Gastrocnemius medialis (tissue), 4 donors: ENCODE results near the gene LRCH3. TPM values are rescaled to one million over a fixed set of nuclear protein-coding genes. Genes with fewer than 3 reads are reported as not detected.
"Not testable (repeated sequence)": the region's sequence is repeated elsewhere in the genome, so short reads cannot be mapped to it uniquely, and the experiment has no call there.

ENCODE experiments used
- ATAC-seq, 2 donors: fragments of 150-250 bp; one replicate each; pipeline ENCODE4 v1.9.1; 2016
- DNase-seq, 2 donors: peaks; one replicate each; pipeline ENCODE4 v3.0.0-alpha.2; 2019
- H3K27ac ChIP-seq, 4 donors: fragments of 200-600 bp; sonication (generic); 1 replicate in 1 of 4; 2 replicates in 3 of 4; pipeline ENCODE4 v1.5.1; 2016 to 2018; ENCODE audit warnings: mild to moderate bottlenecking in 2 of 4, moderate library complexity in 1 of 4
- H3K27me3 ChIP-seq, 3 donors: fragments of 200-600 bp; sonication (generic) in 2 of 3; 1 replicate in 1 of 3; 2 replicates in 2 of 3; pipeline versions ENCODE4 v1.5.1 to v1.6.0; 2016 to 2019; ENCODE audit warnings: mild to moderate bottlenecking in 1 of 3, moderate library complexity in 1 of 3
- H3K36me3 ChIP-seq, 2 donors: fragments of 200-600 bp; sonication (generic) in 1 of 2; one replicate each; pipeline ENCODE4 v1.5.1; 2017 to 2018
- H3K4me1 ChIP-seq, 2 donors: fragments of 200-600 bp; sonication (generic) in 1 of 2; one replicate each; pipeline ENCODE4 v1.5.1; 2016 to 2017; ENCODE audit warnings: mild to moderate bottlenecking in 2 of 2
- H3K4me3 ChIP-seq, 4 donors: fragments of 200-600 bp; sonication (generic) in 3 of 4; 1 replicate in 1 of 4; 2 replicates in 3 of 4; pipeline ENCODE4 v1.5.1; 2016 to 2019; ENCODE audit warnings: mild to moderate bottlenecking in 2 of 4
- H3K9me3 ChIP-seq, 3 donors: fragments of 200-600 bp; sonication (generic) in 2 of 3; 1 replicate in 1 of 3; 2 replicates in 2 of 3; pipeline ENCODE4 v1.5.1; 2016 to 2019
- POLR2A ChIP-seq, 2 donors: fragments of 450-650 bp; IDR thresholded peaks; one replicate each; pipeline ENCODE4 v1.6.1; 2017; ENCODE audit warnings: antibody characterized with exemption in 2 of 2, mild to moderate bottlenecking in 2 of 2, moderate library complexity in 2 of 2
- in situ Hi-C, 4 donors: fragments of 200-750 bp; cut with MboI; loops; one replicate each; pipeline versions ENCODE4 v1.15.0 to v1.8.0; 2017; ENCODE audit warnings: low sequenced_read_pairs in 4 of 4
- intact Hi-C: fragments of 100-400 bp; cut with DNase I; formaldehyde crosslinking; loops from one replicate; pipeline ENCODE4 v1.15.1; 2023; ENCODE audit warnings: low total_unique reads
- total RNA-seq, 4 donors: library from RNA; depleted of rRNA; stranded (reverse); fragments of >200 nt; gene quantifications; one replicate each; pipeline versions ENCODE4 v1.1.0 to v1.2.3, GENCODE V29; 2016
- TF ChIP-seq, protein P1 (sequence below), 5 experiments: fragments of 450-650 bp in 3 of 5; fragments of 200-600 bp in 2 of 5; sonication (generic) in 2 of 5; IDR thresholded peaks in 4 of 5; conservative IDR thresholded peaks in 1 of 5; 1 replicate in 4 of 5; 2 replicates in 1 of 5; pipeline ENCODE4 v1.5.1; 2016 to 2019; ENCODE audit warnings: antibody characterized with exemption in 5 of 5, mild to moderate bottlenecking in 3 of 5, moderate library complexity in 3 of 5

Gene LRCH3
- total RNA-seq, 4 donors from 2014 or later: 18.0 to 126 (median 26.7) TPM

DNA sequence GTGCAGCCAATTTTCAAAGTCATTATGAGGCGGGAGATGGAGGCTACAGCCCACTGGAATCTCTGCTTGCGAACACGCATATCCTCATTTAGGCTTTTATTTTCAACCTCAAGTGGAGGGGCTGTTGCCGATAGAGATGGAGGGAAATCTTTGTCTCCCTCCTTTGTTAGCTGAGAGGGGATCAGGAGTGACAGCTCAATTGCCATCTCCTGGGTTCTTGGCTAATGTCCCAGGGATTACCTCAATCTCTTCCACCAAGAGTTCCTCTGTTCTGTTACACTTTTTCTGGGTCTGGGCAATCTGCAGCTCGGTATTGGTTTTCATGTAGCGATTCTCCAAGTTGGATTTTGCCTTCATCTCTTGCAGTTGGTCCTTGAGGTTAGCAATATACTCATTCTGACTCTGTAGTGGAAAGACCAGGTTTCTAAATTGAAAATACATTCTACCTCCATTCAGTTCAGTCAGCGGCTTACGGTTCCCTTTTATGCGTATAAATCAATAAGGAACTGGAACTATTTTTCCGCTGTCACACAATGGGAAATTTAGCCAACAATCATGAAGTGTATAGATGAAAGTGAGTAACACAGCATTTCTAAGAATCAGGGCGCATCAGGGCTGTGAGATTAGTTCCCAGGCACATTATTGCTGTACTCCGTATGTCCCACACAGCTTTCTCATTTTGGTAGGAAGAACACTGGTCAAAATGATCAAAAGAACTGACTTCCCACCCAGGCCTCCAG is 122.8 kb downstream of the LRCH3 start:
- no peak for TF ChIP-seq POLR2A (IDR thresholded peaks at IDR 0.05)
- TF ChIP-seq, protein P1, sequence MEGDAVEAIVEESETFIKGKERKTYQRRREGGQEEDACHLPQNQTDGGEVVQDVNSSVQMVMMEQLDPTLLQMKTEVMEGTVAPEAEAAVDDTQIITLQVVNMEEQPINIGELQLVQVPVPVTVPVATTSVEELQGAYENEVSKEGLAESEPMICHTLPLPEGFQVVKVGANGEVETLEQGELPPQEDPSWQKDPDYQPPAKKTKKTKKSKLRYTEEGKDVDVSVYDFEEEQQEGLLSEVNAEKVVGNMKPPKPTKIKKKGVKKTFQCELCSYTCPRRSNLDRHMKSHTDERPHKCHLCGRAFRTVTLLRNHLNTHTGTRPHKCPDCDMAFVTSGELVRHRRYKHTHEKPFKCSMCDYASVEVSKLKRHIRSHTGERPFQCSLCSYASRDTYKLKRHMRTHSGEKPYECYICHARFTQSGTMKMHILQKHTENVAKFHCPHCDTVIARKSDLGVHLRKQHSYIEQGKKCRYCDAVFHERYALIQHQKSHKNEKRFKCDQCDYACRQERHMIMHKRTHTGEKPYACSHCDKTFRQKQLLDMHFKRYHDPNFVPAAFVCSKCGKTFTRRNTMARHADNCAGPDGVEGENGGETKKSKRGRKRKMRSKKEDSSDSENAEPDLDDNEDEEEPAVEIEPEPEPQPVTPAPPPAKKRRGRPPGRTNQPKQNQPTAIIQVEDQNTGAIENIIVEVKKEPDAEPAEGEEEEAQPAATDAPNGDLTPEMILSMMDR (IDR thresholded peaks at IDR 0.05 in 4 of 5, conservative IDR thresholded peaks at IDR 0.05 in 1 of 5): no peak
- H3K27me3 ChIP-seq: no peaks in the 10 kb centered on the region
- H3K27ac ChIP-seq: no peak overlapping the region
- no peaks in the 10 kb centered on the region for H3K9me3 ChIP-seq
- no peak overlapping the region for H3K4me3 ChIP-seq
- no peak for ATAC-seq
- intact Hi-C loops (no loop called here), in situ Hi-C loops (no loop called here)
- DNase-seq: no peak
- no peaks in the 10 kb centered on the region for H3K36me3 ChIP-seq
- H3K4me1 ChIP-seq: no peaks in the 10 kb centered on the region

DNA sequence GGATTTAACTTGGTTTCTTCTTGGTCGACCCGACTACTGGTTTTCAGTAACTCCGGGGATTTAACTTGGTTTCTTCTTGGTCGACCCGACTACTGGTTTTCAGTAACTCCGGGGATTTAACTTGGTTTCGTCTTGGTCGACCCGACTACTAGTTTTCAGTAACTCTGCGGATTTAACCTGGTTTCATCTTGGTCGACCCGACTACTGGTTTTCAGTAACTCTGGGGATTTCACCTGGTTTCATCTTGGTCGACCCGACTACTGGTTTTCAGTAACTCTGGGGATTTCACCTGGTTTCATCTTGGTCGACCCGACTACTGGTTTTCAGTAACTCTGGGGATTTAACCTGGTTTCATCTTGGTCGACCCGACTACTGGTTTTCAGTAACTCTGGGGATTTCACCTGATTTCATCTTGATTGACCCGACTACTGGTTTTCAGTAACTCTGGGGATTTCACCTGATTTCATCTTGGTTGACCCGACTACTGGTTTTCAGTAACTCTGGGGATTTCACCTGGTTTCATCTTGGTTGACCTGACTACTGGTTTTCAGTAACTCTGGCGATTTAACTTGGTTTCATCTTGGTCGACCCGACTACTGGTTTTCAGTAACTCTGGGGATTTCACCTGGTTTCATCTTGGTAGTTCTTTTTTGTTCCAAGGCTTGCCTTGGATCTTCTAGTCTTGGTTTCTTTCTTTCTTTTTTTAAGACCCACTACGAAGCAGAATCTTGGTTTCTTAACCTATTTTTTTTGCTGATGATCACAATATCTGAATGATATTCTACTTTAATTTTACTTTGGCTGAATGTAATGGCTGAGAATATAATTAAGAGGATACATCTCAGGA is 130.6 kb downstream of the LRCH3 start:
- intact Hi-C loops, ATAC-seq: not testable (repeated sequence)

DNA sequence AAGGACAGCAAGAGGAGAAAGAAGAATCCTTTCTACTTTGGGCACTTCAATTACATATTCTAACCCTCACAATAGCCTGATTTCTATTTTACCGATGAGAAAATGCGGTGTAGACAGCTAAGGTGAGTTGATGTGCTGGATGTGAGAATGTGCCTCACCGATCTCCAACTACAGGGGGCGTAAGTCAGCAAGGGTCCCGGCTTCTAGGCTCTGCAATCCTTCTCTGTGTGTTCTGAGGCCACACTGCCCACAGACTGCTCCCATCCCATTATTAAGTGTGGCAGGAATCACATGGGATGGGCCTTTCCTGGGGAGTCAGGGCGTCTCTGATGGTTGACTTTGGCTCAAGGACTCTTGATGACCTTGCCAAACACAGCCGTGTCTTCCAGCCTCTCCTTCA is 135.4 kb downstream of the LRCH3 start:
- no peaks in the 10 kb centered on the region for H3K36me3 ChIP-seq
- in situ Hi-C loops: no loop called here
- no peak overlapping the region for H3K4me3 ChIP-seq

More for the DNA sequence above, 130.6 kb downstream of the LRCH3 start:
- H3K36me3 ChIP-seq, DNase-seq, H3K4me3 ChIP-seq, H3K27ac ChIP-seq, H3K27me3 ChIP-seq, in situ Hi-C loops, H3K9me3 ChIP-seq, H3K4me1 ChIP-seq: not testable (repeated sequence)

DNA sequence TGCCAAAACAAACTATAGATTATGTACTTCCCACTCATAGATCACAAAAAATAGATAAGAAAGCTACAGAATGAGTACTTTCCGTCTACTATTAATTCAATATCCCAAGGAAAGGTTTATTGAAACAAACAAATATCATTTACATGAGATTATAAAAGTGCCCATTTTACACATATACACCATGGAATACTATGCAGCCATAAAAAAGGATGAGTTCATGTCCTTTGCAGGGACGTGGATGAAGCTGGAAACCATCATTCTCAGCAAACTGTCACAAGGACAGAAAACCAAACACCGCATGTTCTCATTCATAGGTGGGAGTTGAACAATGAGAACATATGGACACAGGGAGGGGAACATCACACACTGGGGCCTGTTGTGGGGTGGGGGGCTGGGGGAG is 136.5 kb downstream of the LRCH3 start:
- ATAC-seq, H3K36me3 ChIP-seq, intact Hi-C loops, H3K27ac ChIP-seq, H3K9me3 ChIP-seq, H3K27me3 ChIP-seq, DNase-seq, H3K4me1 ChIP-seq, in situ Hi-C loops, H3K4me3 ChIP-seq: not testable (repeated sequence)

More for the DNA sequence above, 135.4 kb downstream of the LRCH3 start:
- DNase-seq (no peak), ATAC-seq (no peak)
- Histone ChIP-seq H3K9me3 (no peaks in the 10 kb centered on the region), H3K4me1 (no peaks in the 10 kb centered on the region), H3K27ac (no peak overlapping the region), H3K27me3 (no peaks in the 10 kb centered on the region)
- intact Hi-C loops: no loop called here
- TF ChIP-seq POLR2A (IDR thresholded peaks at IDR 0.05): no peak
- TF ChIP-seq, protein P1 (IDR thresholded peaks at IDR 0.05 in 4 of 5, conservative IDR thresholded peaks at IDR 0.05 in 1 of 5): no peak

DNA sequence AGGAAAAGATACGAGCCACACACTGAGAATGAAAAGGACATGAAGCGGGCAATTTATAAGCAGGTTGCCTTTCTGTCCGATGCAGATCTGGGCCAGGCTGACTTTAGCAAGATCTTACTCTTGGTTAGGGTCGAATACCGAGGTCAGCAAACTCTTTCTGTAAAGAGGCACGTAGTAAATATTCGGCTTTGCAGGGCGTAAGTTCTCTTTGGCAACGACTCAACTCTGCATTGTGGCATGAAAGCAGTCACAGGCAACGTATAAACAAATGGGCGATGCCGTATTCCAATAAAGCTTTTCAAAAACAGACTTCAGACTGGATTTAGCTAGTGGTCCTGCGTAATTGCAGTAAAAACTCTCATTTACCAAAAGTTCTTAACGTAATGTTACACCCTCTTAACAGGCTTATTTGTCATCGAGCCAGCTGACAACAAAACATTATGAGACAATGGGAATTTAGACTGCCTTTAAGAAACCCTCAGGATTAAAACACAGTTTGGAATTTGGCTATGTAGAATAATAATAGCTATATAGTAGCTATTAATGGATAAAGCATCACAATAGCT is 145.8 kb downstream of the LRCH3 start:
- DNase-seq (no peak), ATAC-seq (no peak)
- intact Hi-C loops (no loop called here), in situ Hi-C loops (no loop called here)
- H3K4me1 ChIP-seq: no peaks in the 10 kb centered on the region
- no peak overlapping the region for H3K4me3 ChIP-seq
- no peaks in the 10 kb centered on the region for H3K36me3 ChIP-seq
- no peaks in the 10 kb centered on the region for H3K9me3 ChIP-seq
- H3K27me3 ChIP-seq: no peaks in the 10 kb centered on the region
- H3K27ac ChIP-seq: no peak overlapping the region
- TF ChIP-seq, protein P1 (IDR thresholded peaks at IDR 0.05 in 4 of 5, conservative IDR thresholded peaks at IDR 0.05 in 1 of 5): no peak
- TF ChIP-seq POLR2A (IDR thresholded peaks at IDR 0.05): no peak

Other genes starting within 250 kb of the LRCH3 start
- 1 to 10 TPM; 7.1 to 9.5 (median 8.9) TPM for gene BDH1, start 235.3 kb upstream of the LRCH3 start, total RNA-seq
- gene RUBCN, start 54.4 kb upstream of the LRCH3 start, total RNA-seq: 10 to 100 TPM; 15.6 to 33.1 (median 21.6) TPM
- gene FYTTD1, start 41.4 kb upstream of the LRCH3 start, total RNA-seq: 100 to 1,000 TPM in 3 of 4 donors, 10 to 100 TPM in 1; 77.7 to 184 (median 111) TPM
- 100 to 1,000 TPM; 409 to 491 (median 427) TPM for gene RPL35A, start 158.9 kb downstream of the LRCH3 start, total RNA-seq
- 1 to 10 TPM; 2.7 to 8.8 (median 4.6) TPM for gene LMLN, start 169.0 kb downstream of the LRCH3 start, total RNA-seq